Neural cell (in vitro differentiated cells): ENCODE data around the gene GLI3.

ENCODE experiments used
- CTCF ChIP-seq: fragments of 450-650 bp; IDR thresholded peaks from 2 replicates; pipeline ENCODE4 v1.5.1; 2014; ENCODE audit warnings: antibody characterized with exemption, mild to moderate bottlenecking, moderate library complexity; ENCODE audit not compliant: poor library complexity, severe bottlenecking
- EZH2 ChIP-seq: fragments of 200-600, 300-800 bp; shearing (Covaris generic), sonication (generic); IDR thresholded peaks from 2 replicates; pipeline ENCODE4 v1.6.1; 2014; ENCODE audit warnings: antibody characterized with exemption, low read length, borderline replicate concordance, mild to moderate bottlenecking; ENCODE audit not compliant: insufficient read depth, poor library complexity, severe bottlenecking
- POLR2AphosphoS5 ChIP-seq: IDR thresholded peaks from 2 replicates; pipeline ENCODE4 v1.6.1; 2012
- REST ChIP-seq: IDR thresholded peaks from 2 replicates; pipeline ENCODE4 v1.6.1; 2012; ENCODE audit warnings: borderline replicate concordance
- SMC3 ChIP-seq: fragments of 450-650 bp; conservative IDR thresholded peaks from 2 replicates; pipeline ENCODE4 v1.6.1; 2014; ENCODE audit warnings: antibody characterized with exemption, mild to moderate bottlenecking, moderate library complexity; ENCODE audit not compliant: poor library complexity

GRCh38 chr7:42139751-42140150 is 97.3 kb downstream of the GLI3 start:
- no peak for TF ChIP-seq CTCF
- TF ChIP-seq EZH2 = no peak
- no peak for TF ChIP-seq POLR2AphosphoS5
- TF ChIP-seq REST = no peak
- no peak for TF ChIP-seq SMC3
